ENCODE measurements around the gene STAB2. TPM values are rescaled to one million over a fixed set of nuclear protein-coding genes. Genes with fewer than 3 reads are reported as not detected.
A peak's percentile ranks its signal among the peaks of the same experiment; 100 is the strongest.

STAB2 gene
- total and polyA plus RNA-seq, 3 donors from 2014 or later, result 1.7 to 15.8 (median 2.7) TPM

DNA sequence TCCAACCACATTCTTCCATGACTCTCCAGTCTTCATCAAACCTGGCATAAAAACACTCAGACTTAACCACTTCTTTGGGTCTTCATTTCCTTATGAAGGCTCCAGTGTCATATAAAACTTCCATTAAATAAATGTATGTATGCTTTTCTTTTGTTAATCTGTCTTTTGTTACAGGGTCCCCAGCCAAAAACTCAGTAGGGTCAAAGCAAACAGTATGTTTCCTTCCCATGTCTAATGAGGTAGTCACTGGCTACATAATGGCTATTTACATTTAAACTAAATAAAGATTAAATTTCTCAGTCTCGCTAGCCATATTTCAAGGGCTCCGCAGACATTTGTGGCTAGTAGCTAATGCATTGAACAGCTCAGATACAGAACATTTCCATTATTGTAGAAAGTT, 40.1 kb upstream of the STAB2 start:
- H3K9me3 ChIP-seq, result no peaks in the 10 kb centered on the region
- TF ChIP-seq, protein P1, sequence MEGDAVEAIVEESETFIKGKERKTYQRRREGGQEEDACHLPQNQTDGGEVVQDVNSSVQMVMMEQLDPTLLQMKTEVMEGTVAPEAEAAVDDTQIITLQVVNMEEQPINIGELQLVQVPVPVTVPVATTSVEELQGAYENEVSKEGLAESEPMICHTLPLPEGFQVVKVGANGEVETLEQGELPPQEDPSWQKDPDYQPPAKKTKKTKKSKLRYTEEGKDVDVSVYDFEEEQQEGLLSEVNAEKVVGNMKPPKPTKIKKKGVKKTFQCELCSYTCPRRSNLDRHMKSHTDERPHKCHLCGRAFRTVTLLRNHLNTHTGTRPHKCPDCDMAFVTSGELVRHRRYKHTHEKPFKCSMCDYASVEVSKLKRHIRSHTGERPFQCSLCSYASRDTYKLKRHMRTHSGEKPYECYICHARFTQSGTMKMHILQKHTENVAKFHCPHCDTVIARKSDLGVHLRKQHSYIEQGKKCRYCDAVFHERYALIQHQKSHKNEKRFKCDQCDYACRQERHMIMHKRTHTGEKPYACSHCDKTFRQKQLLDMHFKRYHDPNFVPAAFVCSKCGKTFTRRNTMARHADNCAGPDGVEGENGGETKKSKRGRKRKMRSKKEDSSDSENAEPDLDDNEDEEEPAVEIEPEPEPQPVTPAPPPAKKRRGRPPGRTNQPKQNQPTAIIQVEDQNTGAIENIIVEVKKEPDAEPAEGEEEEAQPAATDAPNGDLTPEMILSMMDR (IDR thresholded peaks at IDR 0.05), result no peak
- no peak for TF ChIP-seq POLR2A (IDR thresholded peaks at IDR 0.05)
- H3K27me3 ChIP-seq, result no peaks in the 10 kb centered on the region
- 75 to 93% methylated on average over 2 of the region's 2 CpGs for WGBS, 2 donors
- H3K4me1 ChIP-seq, result no peaks in the 10 kb centered on the region
- DNase-seq, result no peak
- H3K4me3 ChIP-seq, result no peak overlapping the region
- no peak overlapping the region for H3K27ac ChIP-seq
- no peaks in the 10 kb centered on the region for H3K36me3 ChIP-seq (ENCODE audit: low read depth, missing control alignments)
- intact Hi-C loops (cut with DNase I; ENCODE audit: low total_unique reads), result loop anchor here (5.0 kb wide), 1 partner anchor 600 kb away; no protein-coding TSS in a partner anchor

DNA sequence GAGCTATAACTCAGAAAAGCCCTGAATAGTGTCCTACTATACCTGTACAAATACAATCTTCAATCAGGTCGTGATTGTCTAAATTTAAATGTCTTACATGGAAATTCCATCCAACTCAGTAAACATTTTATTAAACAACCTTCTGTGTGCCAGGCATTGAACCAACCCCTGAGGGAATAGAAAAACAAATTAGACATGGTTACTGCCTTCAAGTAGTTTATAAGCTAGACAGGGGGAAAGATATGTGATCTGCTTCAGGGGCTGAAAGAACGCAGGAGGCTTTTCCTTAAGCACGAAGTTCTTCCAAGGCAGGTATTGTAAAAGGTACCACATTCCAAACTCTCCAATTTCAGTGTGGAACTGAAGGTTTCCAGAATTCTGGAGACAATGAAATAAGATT, 39.7 kb upstream of the STAB2 start:
- Histone ChIP-seq H3K4me3 (no peak overlapping the region), H3K36me3 (ENCODE audit: low read depth, missing control alignments) (no peaks in the 10 kb centered on the region), H3K4me1 (no peaks in the 10 kb centered on the region), H3K9me3 (no peaks in the 10 kb centered on the region), H3K27ac (no peak overlapping the region), H3K27me3 (no peaks in the 10 kb centered on the region)
- no peak for DNase-seq
- intact Hi-C loops (cut with DNase I; ENCODE audit: low total_unique reads), result loop anchor here (5.0 kb wide), 1 partner anchor 600 kb away; no protein-coding TSS in a partner anchor
- 74 to 76% methylated on average over 3 of the region's 3 CpGs for WGBS, 2 donors
- no peak for TF ChIP-seq POLR2A (IDR thresholded peaks at IDR 0.05)
- TF ChIP-seq, protein P1 (IDR thresholded peaks at IDR 0.05), result no peak

DNA sequence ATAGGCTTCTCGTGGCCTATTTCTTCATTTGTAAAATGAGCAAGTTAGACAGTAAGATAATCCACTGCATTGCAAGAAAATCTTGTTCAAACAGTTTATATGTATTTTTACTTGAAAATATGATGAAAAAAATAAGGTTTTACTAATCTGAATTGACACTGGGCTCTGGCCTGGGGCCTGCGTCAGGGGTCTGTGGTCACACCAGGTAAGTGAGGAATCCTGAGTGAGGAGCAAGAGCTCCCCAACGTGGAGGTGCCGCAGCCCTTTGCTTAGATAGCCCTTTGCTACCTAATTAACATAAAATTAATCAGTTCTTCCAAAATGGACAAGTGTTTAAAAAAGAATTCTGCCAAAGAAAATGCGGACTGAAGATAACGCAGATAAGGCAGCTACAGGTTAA, 39.1 kb upstream of the STAB2 start:
- TF ChIP-seq POLR2A (IDR thresholded peaks at IDR 0.05), result no peak
- TF ChIP-seq, protein P1 (IDR thresholded peaks at IDR 0.05), result no peak
- no peaks in the 10 kb centered on the region for H3K4me1 ChIP-seq
- no peak for DNase-seq
- H3K4me3 ChIP-seq, result no peak overlapping the region
- no peaks in the 10 kb centered on the region for H3K9me3 ChIP-seq
- intact Hi-C loops (cut with DNase I; ENCODE audit: low total_unique reads), result loop anchor here (5.0 kb wide), 1 partner anchor 601 kb away; no protein-coding TSS in a partner anchor
- H3K36me3 ChIP-seq (ENCODE audit: low read depth, missing control alignments), result no peaks in the 10 kb centered on the region
- H3K27ac ChIP-seq, result no peak overlapping the region
- no peaks in the 10 kb centered on the region for H3K27me3 ChIP-seq
- WGBS, 2 donors, result 72 to 82% methylated on average over 6 of the region's 6 CpGs

DNA sequence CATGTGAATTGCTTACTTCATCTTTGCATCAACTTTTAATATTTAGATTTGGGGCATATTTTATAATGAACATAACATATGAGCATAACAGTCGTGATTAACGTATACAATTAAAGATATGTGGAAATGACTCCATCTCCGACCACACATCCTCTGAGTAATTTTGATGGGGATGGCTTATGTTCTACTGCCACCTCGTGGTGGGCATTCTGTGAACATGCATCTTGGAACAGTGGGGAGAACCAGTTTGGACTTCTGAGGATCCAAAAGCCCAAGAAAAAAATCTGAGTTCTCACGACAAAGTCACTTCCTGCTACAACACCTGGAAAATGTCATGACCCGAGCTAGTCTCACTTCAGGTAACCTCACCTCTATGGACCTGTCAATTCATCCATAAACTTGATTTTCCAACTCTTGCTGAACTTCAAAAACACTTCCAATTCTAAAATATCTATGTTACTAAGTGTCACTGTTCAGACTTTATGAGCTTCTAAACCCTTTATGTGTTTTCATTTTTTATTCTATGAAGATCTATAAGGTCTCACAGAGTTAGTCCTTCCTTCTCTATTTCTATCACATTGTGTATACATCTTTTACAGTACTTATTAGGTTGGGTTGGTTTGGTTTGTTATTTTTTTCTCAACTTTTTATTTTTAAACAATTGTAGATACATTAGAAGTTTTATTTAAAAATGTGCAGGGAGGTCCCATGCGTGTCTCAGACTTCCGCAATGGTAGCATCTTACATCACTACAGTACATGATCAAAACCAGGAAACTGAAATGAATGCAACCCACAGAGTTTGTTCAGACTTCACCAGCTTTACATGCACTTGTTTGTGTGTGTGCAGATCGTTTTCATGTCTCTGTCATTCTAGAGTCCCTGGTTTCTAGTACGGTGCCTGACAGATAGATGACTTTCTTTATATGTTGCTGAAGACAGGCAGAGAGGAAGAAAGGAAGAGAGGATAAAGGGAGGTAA, 38.2 kb upstream of the STAB2 start:
- WGBS, 2 donors, result 39 to 40% methylated on average over 10 of the region's 10 CpGs
- TF ChIP-seq, protein P1 (IDR thresholded peaks at IDR 0.05), result peak; percentile 73 to 82 (median 75)
- TF ChIP-seq POLR2A (IDR thresholded peaks at IDR 0.05), result no peak

More for the DNA sequence above, 38.2 kb upstream of the STAB2 start:
- intact Hi-C loops (cut with DNase I; ENCODE audit: low total_unique reads), result loop anchor here (5.0 kb wide), 1 partner anchor 602 kb away; no protein-coding TSS in a partner anchor
- peak; percentile 82 for DNase-seq
- Histone ChIP-seq H3K27ac (no peak overlapping the region), H3K9me3 (no peaks in the 10 kb centered on the region), H3K4me1 (no peaks in the 10 kb centered on the region), H3K27me3 (no peaks in the 10 kb centered on the region), H3K36me3 (ENCODE audit: low read depth, missing control alignments) (no peaks in the 10 kb centered on the region), H3K4me3 (no peak overlapping the region)
